ENCODE data around the gene RBKS.
A peak's percentile ranks its signal among the peaks of the same experiment; 100 is the strongest.

Gene RBKS

DNA sequence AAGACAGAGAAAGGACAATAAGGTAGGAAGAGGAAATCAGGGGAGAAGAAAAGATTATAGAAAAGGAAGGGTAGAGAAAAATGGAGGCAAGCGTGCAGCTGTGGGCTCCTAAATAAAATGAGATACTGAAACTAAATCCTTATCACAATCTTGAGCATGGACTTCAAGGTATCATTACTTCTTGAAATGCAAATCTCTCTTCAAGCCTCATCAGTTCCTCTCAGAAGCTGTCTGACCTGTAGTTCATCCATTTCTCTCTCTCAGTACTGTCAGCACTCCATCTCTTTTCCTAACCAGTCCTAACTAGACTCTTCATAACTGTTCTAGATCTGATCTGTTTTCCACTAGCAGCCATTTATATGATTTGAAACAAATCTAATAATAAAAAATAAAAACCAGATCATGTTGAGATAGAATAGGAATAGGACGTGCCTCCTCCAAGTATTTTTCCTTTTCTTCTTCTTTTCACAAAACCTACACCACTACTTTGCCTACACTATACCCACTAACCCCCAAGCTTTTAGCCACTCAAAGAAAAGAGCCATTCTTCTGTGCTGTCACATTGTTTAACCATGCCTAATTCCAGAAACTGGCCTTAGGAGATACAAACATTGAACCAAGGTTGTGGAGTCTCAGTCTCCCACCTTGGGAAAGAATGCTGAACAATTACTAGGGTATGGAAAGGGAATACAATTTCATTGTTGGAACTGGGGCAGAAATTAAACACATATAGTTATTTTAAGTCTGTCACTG, 21.4 kb upstream of the RBKS start:
- CTCF ChIA-PET, result interaction anchor here (0.6 kb wide), 2 partner anchors 282 to 629 kb away, joined by 3 read pairs; no protein-coding TSS in a partner anchor
- Histone ChIP-seq H3K4me3 (ENCODE audit: low read depth, low read length) (no peak overlapping the region), H3K9me3 (ENCODE audit: control insufficient read depth, insufficient read depth, low read depth, low read length) (no peaks in the 10 kb centered on the region), H3K36me3 (ENCODE audit: control insufficient read depth in 2 of 2, insufficient read depth in 1 of 2, low read length in 2 of 2) (no peaks in the 10 kb centered on the region), H3K27ac (ENCODE audit: extremely low read depth, low read depth, low read length) (no peak overlapping the region), H3K4me1 (ENCODE audit: control insufficient read depth, insufficient read depth, low read length) (peaks cover 14% of the 10 kb centered on the region; the same call in 1 of the 2 replicates)
- TF ChIP-seq, protein P1, sequence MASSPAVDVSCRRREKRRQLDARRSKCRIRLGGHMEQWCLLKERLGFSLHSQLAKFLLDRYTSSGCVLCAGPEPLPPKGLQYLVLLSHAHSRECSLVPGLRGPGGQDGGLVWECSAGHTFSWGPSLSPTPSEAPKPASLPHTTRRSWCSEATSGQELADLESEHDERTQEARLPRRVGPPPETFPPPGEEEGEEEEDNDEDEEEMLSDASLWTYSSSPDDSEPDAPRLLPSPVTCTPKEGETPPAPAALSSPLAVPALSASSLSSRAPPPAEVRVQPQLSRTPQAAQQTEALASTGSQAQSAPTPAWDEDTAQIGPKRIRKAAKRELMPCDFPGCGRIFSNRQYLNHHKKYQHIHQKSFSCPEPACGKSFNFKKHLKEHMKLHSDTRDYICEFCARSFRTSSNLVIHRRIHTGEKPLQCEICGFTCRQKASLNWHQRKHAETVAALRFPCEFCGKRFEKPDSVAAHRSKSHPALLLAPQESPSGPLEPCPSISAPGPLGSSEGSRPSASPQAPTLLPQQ (tag by site-specific recombination; IDR thresholded peaks at IDR 0.05), result no peak
- peak; percentile 87 for TF ChIP-seq ZBTB17 (tag by site-specific recombination; IDR thresholded peaks at IDR 0.05)
- POLR2A ChIA-PET, result no interaction called here

DNA sequence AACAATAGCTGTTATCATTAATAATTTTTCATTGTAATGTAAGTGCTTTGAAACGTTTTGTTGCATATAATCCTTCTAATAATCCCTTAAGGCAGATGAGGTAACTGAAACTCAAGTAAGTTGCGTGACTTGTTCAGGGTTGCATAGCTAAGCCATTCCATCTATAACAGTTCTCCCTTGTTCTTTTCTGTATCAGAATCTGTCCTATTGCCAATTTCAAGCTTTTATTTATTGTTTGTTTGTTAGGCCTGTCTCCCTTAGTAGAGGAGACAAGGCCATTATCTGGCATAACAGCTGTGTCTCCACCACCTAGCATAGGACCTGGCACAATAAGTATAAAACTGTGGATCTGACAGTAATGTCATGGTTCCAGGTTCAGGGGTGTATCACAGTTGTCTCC, 19.7 kb upstream of the RBKS start:
- TF ChIP-seq ZNF214 (tag by site-specific recombination; IDR thresholded peaks at IDR 0.05; ENCODE audit: borderline replicate concordance) (no peak), SCRT1 (tag by site-specific recombination; IDR thresholded peaks at IDR 0.05; ENCODE audit: borderline replicate concordance) (no peak), ZNF121 (tag by site-specific recombination; IDR thresholded peaks at IDR 0.05) (no peak), ZNF670 (tag by site-specific recombination; IDR thresholded peaks at IDR 0.05; ENCODE audit: low read depth) (no peak), ZNF23 (tag by site-specific recombination; IDR thresholded peaks at IDR 0.05; ENCODE audit: borderline replicate concordance) (no peak), ZNF354C (tag by site-specific recombination; IDR thresholded peaks at IDR 0.05; ENCODE audit: borderline replicate concordance, low read depth) (no peak), ZNF175 (tag by site-specific recombination; IDR thresholded peaks at IDR 0.05) (no peak), ZNF2 (tag by site-specific recombination; IDR thresholded peaks at IDR 0.05) (no peak), ZNF366 (tag by site-specific recombination; conservative IDR thresholded peaks at IDR 0.05) (no peak), ZNF677 (tag by site-specific recombination; IDR thresholded peaks at IDR 0.05) (no peak)
- TF ChIP-seq, protein P2, sequence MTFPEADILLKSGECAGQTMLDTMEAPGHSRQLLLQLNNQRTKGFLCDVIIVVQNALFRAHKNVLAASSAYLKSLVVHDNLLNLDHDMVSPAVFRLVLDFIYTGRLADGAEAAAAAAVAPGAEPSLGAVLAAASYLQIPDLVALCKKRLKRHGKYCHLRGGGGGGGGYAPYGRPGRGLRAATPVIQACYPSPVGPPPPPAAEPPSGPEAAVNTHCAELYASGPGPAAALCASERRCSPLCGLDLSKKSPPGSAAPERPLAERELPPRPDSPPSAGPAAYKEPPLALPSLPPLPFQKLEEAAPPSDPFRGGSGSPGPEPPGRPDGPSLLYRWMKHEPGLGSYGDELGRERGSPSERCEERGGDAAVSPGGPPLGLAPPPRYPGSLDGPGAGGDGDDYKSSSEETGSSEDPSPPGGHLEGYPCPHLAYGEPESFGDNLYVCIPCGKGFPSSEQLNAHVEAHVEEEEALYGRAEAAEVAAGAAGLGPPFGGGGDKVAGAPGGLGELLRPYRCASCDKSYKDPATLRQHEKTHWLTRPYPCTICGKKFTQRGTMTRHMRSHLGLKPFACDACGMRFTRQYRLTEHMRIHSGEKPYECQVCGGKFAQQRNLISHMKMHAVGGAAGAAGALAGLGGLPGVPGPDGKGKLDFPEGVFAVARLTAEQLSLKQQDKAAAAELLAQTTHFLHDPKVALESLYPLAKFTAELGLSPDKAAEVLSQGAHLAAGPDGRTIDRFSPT (tag by site-specific recombination; IDR thresholded peaks at IDR 0.05), result no peak
- TF ChIP-seq, protein P3, sequence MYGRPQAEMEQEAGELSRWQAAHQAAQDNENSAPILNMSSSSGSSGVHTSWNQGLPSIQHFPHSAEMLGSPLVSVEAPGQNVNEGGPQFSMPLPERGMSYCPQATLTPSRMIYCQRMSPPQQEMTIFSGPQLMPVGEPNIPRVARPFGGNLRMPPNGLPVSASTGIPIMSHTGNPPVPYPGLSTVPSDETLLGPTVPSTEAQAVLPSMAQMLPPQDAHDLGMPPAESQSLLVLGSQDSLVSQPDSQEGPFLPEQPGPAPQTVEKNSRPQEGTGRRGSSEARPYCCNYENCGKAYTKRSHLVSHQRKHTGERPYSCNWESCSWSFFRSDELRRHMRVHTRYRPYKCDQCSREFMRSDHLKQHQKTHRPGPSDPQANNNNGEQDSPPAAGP (tag by site-specific recombination; IDR thresholded peaks at IDR 0.05), result no peak
- TF ChIP-seq, protein P4, sequence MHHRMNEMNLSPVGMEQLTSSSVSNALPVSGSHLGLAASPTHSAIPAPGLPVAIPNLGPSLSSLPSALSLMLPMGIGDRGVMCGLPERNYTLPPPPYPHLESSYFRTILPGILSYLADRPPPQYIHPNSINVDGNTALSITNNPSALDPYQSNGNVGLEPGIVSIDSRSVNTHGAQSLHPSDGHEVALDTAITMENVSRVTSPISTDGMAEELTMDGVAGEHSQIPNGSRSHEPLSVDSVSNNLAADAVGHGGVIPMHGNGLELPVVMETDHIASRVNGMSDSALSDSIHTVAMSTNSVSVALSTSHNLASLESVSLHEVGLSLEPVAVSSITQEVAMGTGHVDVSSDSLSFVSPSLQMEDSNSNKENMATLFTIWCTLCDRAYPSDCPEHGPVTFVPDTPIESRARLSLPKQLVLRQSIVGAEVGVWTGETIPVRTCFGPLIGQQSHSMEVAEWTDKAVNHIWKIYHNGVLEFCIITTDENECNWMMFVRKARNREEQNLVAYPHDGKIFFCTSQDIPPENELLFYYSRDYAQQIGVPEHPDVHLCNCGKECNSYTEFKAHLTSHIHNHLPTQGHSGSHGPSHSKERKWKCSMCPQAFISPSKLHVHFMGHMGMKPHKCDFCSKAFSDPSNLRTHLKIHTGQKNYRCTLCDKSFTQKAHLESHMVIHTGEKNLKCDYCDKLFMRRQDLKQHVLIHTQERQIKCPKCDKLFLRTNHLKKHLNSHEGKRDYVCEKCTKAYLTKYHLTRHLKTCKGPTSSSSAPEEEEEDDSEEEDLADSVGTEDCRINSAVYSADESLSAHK (tag by site-specific recombination; IDR thresholded peaks at IDR 0.05), result no peak
- H3K4me1 ChIP-seq (ENCODE audit: control insufficient read depth, insufficient read depth, low read length), result no peaks in the 10 kb centered on the region
- POLR2A ChIA-PET, result no interaction called here
- CTCF ChIA-PET, result interaction anchor here (0.7 kb wide), 1 partner anchor 848 kb away, joined by 3 read pairs; no protein-coding TSS in a partner anchor
- no peaks in the 10 kb centered on the region for H3K36me3 ChIP-seq (ENCODE audit: control insufficient read depth in 2 of 2, insufficient read depth in 1 of 2, low read length in 2 of 2)
- H3K9me3 ChIP-seq (ENCODE audit: control insufficient read depth, insufficient read depth, low read depth, low read length), result no peaks in the 10 kb centered on the region
- no peak overlapping the region for H3K27ac ChIP-seq (ENCODE audit: extremely low read depth, low read depth, low read length)
- H3K4me3 ChIP-seq (ENCODE audit: low read depth, low read length), result no peak overlapping the region

Data from HEK293 (cell line).